GM19351 (cell line): ENCODE data around the gene AVPR1B.

Experiments
- ATAC-seq: cut with Tn5 transposase; IDR thresholded peaks from one replicate; pipeline ENCODE4 v1.9.1; 2021; ENCODE audit warnings: mild to moderate bottlenecking, moderate library complexity; ENCODE audit not compliant: unreplicated experiment

Gene AVPR1B, protein sequence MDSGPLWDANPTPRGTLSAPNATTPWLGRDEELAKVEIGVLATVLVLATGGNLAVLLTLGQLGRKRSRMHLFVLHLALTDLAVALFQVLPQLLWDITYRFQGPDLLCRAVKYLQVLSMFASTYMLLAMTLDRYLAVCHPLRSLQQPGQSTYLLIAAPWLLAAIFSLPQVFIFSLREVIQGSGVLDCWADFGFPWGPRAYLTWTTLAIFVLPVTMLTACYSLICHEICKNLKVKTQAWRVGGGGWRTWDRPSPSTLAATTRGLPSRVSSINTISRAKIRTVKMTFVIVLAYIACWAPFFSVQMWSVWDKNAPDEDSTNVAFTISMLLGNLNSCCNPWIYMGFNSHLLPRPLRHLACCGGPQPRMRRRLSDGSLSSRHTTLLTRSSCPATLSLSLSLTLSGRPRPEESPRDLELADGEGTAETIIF

DNA sequence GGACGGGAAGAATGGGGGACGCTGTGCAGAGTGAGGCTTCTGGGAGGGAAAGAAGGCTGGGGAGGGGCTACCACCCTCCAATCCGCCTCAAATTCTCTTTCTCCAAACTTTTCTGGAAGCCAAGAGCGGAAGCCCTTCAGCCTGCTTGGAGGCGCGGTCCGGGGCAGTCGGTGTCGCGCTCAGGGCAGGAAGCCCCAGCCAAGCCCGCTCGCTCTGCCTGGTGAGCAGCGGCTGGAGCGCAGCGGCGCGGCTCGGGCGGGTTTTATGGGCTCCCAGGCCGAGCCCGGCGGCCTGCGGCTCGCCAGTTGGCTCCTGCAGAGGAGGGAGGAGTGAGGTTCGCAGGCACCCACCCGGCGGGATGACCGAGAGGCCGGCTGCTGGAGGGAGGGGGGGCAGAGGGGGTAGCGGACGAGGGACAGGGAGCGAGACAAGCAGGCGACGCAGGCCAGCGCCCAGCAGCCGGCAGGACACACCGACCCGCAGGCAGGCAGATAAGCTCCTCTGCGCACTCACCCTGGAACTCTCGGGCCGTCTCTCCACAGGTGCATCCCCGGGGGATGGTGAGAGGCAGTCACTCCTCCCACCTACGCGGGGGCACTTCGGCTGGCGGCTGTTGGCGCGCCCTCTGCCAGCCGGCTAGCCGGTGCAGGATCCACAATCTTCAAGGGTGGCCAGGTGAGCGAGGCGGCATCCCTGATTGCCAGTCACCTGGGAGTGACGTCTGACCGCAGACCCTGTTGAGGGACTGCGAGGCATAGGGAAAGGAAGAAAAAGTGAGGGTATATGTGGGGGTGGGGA, at the start of gene AVPR1B:
Gene AVPR1B, minus strand, starts transcription at position 238 of the 798 bp plus-strand sequence. CDS start 498 bp downstream, outside the sequence.
- no peak for ATAC-seq

GRCh38 chr1:206145771-206146290, 28.6 kb upstream of the AVPR1B start:
- no peak for ATAC-seq

DNA sequence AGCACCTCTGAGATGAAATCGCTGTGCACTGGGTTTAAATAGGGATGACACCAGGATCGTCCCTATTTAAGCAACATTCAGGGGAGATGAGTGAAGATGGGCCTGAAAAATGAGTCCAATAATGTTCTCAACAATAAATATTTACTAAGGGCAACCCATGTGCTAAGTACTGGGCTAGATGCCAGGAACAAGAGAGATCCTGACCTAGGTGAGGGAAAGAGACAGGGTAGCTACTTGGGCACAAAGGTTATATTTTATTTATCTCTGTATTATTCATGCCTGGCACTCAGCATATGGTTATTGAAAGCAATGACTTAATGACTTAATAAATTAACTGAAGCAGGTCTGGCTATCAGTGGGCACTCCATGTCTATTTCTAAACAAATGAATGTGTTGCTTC, 27.4 kb upstream of the AVPR1B start:
- no peak for ATAC-seq

GRCh38 chr1:206143537-206144172, 26.5 kb upstream of the AVPR1B start:
- ATAC-seq, result no peak

- no peak for ATAC-seq
Observed at GRCh38 chr1:206142770-206143169, 25.6 kb upstream of the AVPR1B start.

DNA sequence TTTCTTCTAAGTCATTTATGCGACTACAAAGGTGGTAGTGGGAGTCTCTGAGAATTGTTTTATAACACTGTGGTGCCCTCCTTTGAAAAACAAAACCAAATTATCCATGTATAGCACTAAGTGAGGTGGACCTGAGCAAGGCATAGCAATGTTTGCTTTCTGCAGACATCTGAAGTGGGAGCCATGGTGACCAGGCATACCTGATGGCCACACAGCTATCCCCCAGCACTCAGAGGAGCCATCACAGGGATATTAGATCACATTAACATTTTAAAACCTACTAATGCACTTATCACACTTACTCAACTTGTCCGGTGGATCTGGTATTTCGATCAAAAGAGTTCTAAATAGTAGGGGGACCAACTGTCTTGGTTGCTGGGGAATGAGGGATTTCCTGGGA, 24.8 kb upstream of the AVPR1B start:
- ATAC-seq, result no peak

- ATAC-seq, result no peak
Observed at GRCh38 chr1:206136241-206136640, 19.1 kb upstream of the AVPR1B start.

GRCh38 chr1:206135248-206135647, 18.1 kb upstream of the AVPR1B start:
- ATAC-seq, result no peak

- ATAC-seq, result no peak
Observed at GRCh38 chr1:206133751-206134415, 16.7 kb upstream of the AVPR1B start.

DNA sequence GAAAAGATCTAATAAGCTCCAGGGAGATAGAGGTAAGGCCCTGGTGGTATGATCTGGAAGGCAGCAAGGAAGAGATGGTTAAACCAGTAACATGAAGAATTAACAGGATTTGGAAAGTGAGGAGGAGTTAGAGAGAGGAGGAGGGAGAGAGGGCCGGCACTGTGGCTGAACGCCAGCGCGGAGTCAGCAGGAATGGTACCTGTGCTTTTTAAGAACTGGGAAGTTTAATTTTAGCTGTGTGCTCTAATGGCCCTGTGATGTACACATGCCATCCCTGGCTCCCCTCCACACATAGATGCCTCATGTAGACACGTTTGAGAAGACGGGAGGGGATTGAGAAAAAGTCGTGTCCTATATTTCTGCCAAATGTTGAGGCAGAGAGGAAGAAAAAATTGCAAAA, 13.8 kb upstream of the AVPR1B start:
- no peak for ATAC-seq

DNA sequence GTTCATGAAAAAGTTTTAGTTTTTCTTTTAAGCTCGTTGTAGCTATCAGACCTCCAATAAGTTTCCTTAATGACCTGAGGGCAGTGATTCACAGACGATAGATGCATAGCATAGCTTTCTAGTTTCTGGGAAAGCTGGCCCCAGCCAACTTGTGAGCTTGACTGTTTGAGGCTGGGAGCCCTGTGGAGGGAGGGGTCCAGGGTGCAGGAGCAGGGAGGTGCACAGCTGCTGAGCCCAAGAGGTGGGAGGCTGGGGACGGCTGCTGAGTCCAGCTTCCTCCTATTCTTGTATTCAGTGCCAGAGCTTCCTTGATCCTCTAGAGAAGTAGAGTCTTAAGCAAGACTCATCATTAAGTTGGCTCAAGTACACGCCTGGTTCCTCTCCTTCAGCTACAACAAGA, 11.0 kb upstream of the AVPR1B start:
- no peak for ATAC-seq

GRCh38 chr1:206127336-206127735, 10.1 kb upstream of the AVPR1B start:
- no peak for ATAC-seq

DNA sequence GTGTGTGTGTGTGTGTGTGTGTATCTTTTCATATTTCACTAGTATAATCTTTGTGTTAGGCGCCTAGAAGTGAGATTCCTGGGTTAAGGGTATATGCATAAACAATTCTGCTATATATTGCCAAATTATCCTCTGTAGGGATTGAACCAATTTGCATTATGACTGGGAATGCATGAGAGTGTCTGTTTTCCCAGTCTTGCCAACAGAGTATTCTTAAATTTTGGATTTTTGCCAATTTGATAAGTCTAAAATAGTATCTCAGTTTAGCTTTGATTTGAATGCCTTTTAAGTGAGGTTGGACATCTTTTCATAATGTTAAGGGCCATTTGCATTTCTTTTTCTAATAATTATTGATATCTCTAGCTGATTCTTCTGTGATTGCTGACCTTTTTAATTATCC, 8.2 kb upstream of the AVPR1B start:
- no peak for ATAC-seq

DNA sequence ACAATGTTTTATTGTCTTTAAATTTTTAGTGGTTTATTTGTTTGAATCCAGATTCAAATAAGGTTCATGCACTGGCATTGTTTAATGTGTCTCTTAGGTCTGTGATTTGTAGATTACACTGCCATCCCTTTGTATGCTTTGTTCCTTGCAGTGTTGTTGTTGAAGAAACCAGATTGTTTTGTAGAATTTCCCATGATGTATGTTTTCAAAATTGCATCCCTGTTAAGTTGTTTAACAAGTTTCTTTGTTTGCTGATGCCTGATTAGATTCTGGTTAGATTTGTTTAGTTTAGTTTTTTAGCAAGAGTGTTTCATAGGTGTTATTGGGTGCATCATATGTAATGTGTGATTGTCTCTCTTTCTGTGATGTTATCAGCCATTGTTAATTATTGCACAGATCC, 5.5 kb upstream of the AVPR1B start:
- no peak for ATAC-seq

DNA sequence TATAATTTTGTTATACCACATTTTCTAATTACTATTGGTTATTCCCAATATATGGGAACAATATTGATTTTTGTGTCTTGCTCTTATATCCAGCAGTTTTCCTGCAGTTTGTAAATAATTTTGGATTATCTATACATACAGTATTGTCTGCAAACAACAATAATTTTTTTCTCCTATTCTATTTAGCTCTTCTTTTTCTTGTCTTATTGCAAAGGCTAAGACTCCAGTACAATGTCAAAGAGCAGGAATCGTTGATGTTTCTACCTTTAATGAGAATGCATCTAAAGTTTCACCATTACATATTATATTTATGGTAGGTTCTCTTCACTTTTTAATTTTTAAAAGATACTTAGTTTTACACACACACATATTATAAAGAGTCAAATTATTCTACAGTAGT, 4.1 kb upstream of the AVPR1B start:
- no peak for ATAC-seq

DNA sequence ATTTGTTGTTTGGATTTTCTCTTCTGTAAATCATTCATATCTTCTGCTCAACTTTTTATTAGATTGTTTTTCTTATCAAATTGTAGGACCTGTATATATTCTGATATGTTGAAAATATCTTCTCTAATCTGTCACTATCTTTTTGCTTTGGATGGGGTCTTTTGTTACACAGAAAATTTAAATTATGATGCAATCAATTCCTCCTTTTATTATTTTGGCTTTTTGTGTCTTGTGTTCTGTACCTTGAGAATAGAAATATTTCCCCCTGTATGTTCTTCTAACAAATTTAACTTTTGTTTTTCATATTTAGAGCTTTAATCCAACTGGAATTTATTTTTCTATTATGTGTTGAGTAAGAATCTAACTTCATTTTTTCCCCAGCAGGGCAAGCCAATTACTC, 3.2 kb upstream of the AVPR1B start:
- ATAC-seq, result no peak

DNA sequence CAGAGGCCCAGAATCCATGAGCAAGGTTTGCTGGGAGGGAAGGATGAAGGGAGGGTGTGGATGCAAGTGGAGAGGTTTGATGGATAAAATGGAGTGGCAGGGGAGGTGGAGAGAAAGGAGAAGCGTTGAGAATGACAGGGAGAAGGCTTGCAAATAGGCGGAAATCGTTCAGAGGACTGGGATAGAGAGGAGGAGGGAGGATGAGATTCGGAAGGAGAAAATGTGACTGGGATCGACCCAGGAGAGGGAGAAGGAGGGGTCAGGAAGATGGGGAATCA, 376 bp downstream of the AVPR1B start:
- no peak for ATAC-seq

DNA sequence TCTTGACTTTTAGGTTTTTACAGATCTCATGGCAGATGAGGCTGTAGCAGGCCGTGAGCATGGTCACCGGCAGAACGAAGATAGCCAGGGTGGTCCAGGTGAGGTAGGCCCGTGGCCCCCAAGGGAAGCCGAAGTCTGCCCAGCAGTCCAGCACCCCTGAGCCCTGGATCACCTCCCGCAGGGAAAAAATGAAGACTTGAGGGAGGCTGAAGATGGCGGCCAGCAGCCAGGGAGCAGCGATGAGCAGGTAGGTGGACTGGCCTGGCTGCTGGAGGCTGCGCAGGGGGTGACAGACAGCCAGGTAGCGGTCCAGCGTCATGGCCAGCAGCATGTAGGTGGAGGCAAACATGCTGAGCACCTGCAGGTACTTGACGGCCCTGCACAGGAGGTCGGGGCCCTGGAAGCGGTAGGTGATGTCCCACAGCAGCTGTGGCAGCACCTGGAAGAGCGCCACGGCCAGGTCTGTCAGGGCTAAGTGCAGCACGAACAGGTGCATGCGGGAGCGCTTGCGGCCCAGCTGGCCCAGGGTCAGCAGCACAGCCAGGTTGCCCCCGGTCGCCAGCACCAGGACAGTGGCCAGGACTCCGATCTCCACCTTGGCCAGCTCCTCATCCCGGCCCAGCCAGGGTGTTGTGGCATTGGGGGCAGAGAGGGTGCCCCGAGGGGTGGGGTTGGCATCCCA, 856 bp downstream of the AVPR1B start:
- no peak for ATAC-seq

DNA sequence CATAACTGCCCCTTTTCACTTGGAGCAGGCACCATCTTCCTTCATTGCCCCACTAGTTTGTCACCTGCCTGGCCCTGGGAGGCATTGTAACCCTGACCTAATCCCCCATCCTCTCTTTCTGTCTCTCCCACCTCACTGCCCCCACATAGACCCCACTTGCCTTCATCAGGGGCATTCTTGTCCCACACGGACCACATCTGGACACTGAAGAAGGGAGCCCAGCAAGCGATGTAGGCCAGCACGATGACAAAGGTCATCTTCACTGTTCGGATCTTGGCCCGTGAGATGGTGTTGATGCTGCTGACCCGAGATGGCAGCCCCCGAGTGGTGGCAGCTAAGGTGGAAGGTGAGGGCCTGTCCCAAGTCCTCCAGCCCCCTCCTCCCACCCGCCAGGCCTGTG, 1.4 kb downstream of the AVPR1B start:
- ATAC-seq, result no peak
